Panc1 (cell line): ENCODE data around the gene HK2. TPM values are rescaled to one million over a fixed set of nuclear protein-coding genes. Genes with fewer than 3 reads are reported as not detected.

Experiments
- ATAC-seq: fragments of 200-7000 bp; cut with Tn5 transposase; 2 replicates; pipeline ENCODE4 v1.9.1; 2020; ENCODE audit warnings: mild to moderate bottlenecking, moderate library complexity
- BruUV-seq: library from RNA; stranded (reverse); fragments of 400-500 nt; replicated peaks from 2 replicates; lab custom pipeline; 2021; lab: Mats Ljungman, UMichigan
- CTCF ChIA-PET: fragments of 300-600 bp; sonication (Branson Sonifier 250); formaldehyde crosslinking; loops from one replicate; lab custom pipeline; 2022; ENCODE audit warnings: antibody characterized with exemption; lab: Charles Lee
- POLR2A ChIA-PET: fragments of 300-600 bp; sonication (Branson Sonifier 250); formaldehyde crosslinking; loops from one replicate; lab custom pipeline; 2022; ENCODE audit warnings: antibody characterized with exemption; lab: Charles Lee
- DNase-seq: peaks from one replicate; pipeline ENCODE4 v3.0.0-alpha.2; 2010; ENCODE audit warnings: low read depth, low spot score
- H3K27ac ChIP-seq: 2 replicates; pipeline ENCODE4 v1.5.1; 2011; ENCODE audit warnings: mild to moderate bottlenecking, low read length, inconsistent platforms
- H3K27me3 ChIP-seq: fragments of 200-500 bp; sonication (Bioruptor generic); 2 replicates; pipeline ENCODE4 v1.6.0; 2014; ENCODE audit warnings: low read length, inconsistent platforms; ENCODE audit not compliant: control insufficient read depth, insufficient read depth
- H3K36me3 ChIP-seq: fragments of 200-500 bp; sonication (Bioruptor generic); 2 replicates; pipeline ENCODE4 v1.5.1; 2014; ENCODE audit warnings: inconsistent platforms, mild to moderate bottlenecking, low read length, moderate library complexity; ENCODE audit not compliant: control insufficient read depth, insufficient read depth
- H3K4me1 ChIP-seq: 2 replicates; pipeline ENCODE4 v1.5.1; 2011; ENCODE audit warnings: inconsistent platforms, mild to moderate bottlenecking, low read length, moderate library complexity; ENCODE audit not compliant: control insufficient read depth, insufficient read depth
- H3K4me3 ChIP-seq, 2 experiments: 2 replicates each; pipeline ENCODE4 v1.5.1; 2011 to 2012; ENCODE audit warnings: low read depth in 2 of 2, low read length in 2 of 2, mild to moderate bottlenecking in 2 of 2, inconsistent platforms in 1 of 2, moderate library complexity in 1 of 2
- H3K9me3 ChIP-seq: fragments of 200-500 bp; sonication (Bioruptor generic); 2 replicates; pipeline ENCODE4 v1.5.1; 2014; ENCODE audit warnings: low read depth, mild to moderate bottlenecking, inconsistent platforms, low read length, moderate library complexity; ENCODE audit not compliant: control insufficient read depth, insufficient read depth
- CTCF ChIP-seq: fragments of 450-650 bp; IDR thresholded peaks from 2 replicates; pipeline ENCODE4 v1.5.1; 2017; ENCODE audit warnings: mild to moderate bottlenecking
- POLR2AphosphoS5 ChIP-seq: IDR thresholded peaks from 2 replicates; pipeline ENCODE4 v1.6.1; 2012; ENCODE audit warnings: mild to moderate bottlenecking, low read depth, low read length, moderate library complexity
- SIN3A ChIP-seq: IDR thresholded peaks from 2 replicates; pipeline ENCODE4 v1.6.1; 2012; ENCODE audit warnings: low read depth, mild to moderate bottlenecking, low read length, moderate library complexity, borderline replicate concordance; ENCODE audit not compliant: insufficient read depth
- TCF7L2 ChIP-seq: IDR thresholded peaks from 2 replicates; pipeline ENCODE4 v1.6.1; 2011; ENCODE audit warnings: mild to moderate bottlenecking, low read depth, low read length, inconsistent platforms
- in situ Hi-C: cut with HindIII; loops from 2 replicates; pipeline ENCODE4 v1.10.0; 2016; ENCODE audit warnings: low sequenced_read_pairs, low pct_unique_long_range_greater_than_20kb
- intact Hi-C: fragments of 100-400 bp; cut with micrococcal nuclease; formaldehyde crosslinking; loops from one replicate; pipeline ENCODE4 v1.10.0; 2022; ENCODE audit not compliant: unreplicated experiment
- total RNA-seq: library from RNA; stranded (reverse); gene quantifications from one replicate; pipeline ENCODE4 v1.2.1, GENCODE V29; 2021; ENCODE audit not compliant: unreplicated experiment
- TF ChIP-seq, protein P1 (sequence below), 2 experiments: IDR thresholded peaks; 2 replicates each; pipeline ENCODE4 v1.6.1; 2011 to 2012; ENCODE audit warnings: low read depth in 2 of 2, control low read depth in 1 of 2, low read length in 1 of 2, mild to moderate bottlenecking in 1 of 2, moderate library complexity in 1 of 2; ENCODE audit not compliant: insufficient read depth in 1 of 2

HK2 gene
- total RNA-seq, 1 experiment from 2014 or later: 1.7 TPM

DNA sequence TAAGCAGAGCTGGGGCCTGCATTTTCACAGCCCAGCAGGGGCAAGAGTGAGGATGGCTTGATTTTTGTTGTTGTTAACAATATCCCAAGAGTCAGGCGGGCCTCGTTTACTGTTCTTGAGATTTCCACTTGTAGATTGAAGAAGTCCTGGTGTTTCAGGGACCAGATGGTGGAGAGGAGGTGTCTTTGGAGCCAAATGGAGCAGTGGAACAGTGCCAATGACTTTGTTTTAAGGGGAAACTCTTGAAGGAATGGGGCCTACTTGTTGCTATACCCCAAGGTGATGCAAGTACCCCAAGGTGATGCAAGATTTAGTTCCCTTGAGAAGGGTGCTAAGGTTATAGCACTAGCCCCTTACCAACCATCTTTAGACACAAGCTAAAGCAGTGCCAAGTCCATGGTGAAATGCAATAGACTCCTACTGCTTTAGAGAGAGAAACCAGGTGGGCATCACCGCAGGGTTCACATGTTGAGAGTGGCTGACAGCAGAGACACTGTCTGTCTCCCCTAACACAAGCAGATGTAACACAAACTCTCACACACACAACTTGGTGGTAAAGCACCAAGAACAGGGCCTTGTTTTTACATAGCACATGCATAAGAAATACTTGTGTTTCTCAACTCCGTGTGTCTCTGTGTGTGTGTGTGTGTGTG lies 44.0 kb downstream of the HK2 start:
- Histone ChIP-seq H3K27me3 (no peaks in the 10 kb centered on the region), H3K27ac (no peak overlapping the region), H3K4me1 (no peaks in the 10 kb centered on the region), H3K36me3 (no peaks in the 10 kb centered on the region), H3K4me3 (no peak overlapping the region), H3K9me3 (no peaks in the 10 kb centered on the region)
- DNase-seq (no peak), ATAC-seq (no peak)
- ChIA-PET POLR2A (no interaction called here), CTCF (interaction anchor here (0.6 to 0.8 kb wide), 2 partner anchors 163 to 190 kb away, joined by 3 read pairs; no protein-coding TSS in a partner anchor)
- no TSS peak for BruUV-seq
- in situ Hi-C loops: no loop called here
- intact Hi-C loops: no loop called here
- TF ChIP-seq POLR2AphosphoS5: no peak
- no peak for TF ChIP-seq SIN3A
- no peak for TF ChIP-seq TCF7L2
- no peak for TF ChIP-seq CTCF
- TF ChIP-seq, protein P1, sequence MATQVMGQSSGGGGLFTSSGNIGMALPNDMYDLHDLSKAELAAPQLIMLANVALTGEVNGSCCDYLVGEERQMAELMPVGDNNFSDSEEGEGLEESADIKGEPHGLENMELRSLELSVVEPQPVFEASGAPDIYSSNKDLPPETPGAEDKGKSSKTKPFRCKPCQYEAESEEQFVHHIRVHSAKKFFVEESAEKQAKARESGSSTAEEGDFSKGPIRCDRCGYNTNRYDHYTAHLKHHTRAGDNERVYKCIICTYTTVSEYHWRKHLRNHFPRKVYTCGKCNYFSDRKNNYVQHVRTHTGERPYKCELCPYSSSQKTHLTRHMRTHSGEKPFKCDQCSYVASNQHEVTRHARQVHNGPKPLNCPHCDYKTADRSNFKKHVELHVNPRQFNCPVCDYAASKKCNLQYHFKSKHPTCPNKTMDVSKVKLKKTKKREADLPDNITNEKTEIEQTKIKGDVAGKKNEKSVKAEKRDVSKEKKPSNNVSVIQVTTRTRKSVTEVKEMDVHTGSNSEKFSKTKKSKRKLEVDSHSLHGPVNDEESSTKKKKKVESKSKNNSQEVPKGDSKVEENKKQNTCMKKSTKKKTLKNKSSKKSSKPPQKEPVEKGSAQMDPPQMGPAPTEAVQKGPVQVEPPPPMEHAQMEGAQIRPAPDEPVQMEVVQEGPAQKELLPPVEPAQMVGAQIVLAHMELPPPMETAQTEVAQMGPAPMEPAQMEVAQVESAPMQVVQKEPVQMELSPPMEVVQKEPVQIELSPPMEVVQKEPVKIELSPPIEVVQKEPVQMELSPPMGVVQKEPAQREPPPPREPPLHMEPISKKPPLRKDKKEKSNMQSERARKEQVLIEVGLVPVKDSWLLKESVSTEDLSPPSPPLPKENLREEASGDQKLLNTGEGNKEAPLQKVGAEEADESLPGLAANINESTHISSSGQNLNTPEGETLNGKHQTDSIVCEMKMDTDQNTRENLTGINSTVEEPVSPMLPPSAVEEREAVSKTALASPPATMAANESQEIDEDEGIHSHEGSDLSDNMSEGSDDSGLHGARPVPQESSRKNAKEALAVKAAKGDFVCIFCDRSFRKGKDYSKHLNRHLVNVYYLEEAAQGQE (IDR thresholded peaks at IDR 0.05; ENCODE audit: insufficient read depth in 1 of 2, low read depth in 2 of 2, low read length in 1 of 2): no peak

DNA sequence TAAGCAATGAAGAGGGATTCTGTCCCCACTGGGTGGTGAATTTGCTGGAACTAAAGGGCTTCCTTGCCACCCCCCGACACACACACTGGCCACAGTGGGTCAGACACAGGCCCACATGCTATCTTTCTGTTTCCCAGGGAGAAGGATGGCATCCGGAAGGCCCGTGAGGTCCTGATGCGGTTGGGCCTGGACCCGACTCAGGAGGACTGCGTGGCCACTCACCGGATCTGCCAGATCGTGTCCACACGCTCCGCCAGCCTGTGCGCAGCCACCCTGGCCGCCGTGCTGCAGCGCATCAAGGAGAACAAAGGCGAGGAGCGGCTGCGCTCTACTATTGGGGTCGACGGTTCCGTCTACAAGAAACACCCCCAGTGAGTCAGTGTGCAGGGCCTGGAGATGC lies 44.6 kb downstream of the HK2 start:
- CTCF ChIA-PET: no interaction called here
- no TSS peak for BruUV-seq
- TF ChIP-seq POLR2AphosphoS5: no peak
- no peak for TF ChIP-seq SIN3A
- no peak for TF ChIP-seq CTCF
- TF ChIP-seq TCF7L2: no peak
- TF ChIP-seq, protein P1 (IDR thresholded peaks at IDR 0.05; ENCODE audit: insufficient read depth in 1 of 2, low read depth in 2 of 2, low read length in 1 of 2): no peak
- POLR2A ChIA-PET: no interaction called here
- H3K27ac ChIP-seq: no peak overlapping the region
- H3K4me1 ChIP-seq: no peaks in the 10 kb centered on the region
- DNase-seq (no peak), ATAC-seq (no peak)
- H3K9me3 ChIP-seq: no peaks in the 10 kb centered on the region
- H3K36me3 ChIP-seq: no peaks in the 10 kb centered on the region
- intact Hi-C loops: no loop called here
- in situ Hi-C loops: no loop called here
- H3K4me3 ChIP-seq: no peak overlapping the region
- H3K27me3 ChIP-seq: no peaks in the 10 kb centered on the region
